SK-N-MC (cell line): Measurements from ENCODE around the gene KCNH2.

Experiments
- EZH2 ChIP-seq: fragments of 200-600 bp; sonication (generic); IDR thresholded peaks from one replicate; pipeline ENCODE4 v1.6.1; 2017; ENCODE audit warnings: antibody characterized with exemption
- POLR2AphosphoS5 ChIP-seq: IDR thresholded peaks from 2 replicates; pipeline ENCODE4 v1.6.1; 2012; ENCODE audit warnings: mild to moderate bottlenecking, low read depth, low read length, borderline replicate concordance

DNA sequence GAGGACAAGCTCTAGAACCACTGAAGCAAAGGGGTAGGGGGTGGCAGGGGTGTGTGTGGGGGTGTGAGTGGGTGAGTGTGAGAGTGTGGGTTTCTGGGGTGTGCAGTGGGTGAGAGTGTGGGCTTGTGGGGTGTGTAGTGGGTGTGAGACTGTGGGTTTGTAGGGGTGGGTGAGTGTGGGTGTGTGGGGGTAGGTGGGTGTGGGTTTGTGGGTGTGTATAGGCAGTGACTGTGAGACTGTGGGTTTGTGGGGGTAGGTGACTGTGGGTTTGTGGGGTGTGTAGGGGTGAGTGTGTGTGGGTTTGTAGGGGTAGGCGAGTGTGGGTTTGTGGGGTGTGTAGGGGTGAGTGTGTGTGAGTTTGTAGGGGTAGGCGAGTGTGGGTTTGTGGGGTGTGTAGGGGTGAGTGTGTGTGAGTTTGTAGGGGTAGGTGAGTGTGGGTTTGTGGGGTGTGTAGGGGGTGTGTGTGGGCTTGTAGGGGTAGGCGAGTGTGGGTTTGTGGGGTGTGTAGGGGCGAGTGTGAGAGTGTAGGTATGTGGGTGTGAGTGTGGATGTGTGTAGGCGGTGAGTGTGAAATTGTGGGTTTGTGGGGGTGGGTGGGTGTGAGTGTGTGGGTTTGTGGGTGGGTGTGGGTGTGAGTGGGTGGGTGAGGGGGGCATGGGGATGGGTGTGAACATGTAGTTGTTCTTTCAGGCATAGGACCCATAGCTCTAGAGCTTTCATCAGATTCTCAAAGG lies 21.5 kb upstream of the KCNH2 start:
- TF ChIP-seq EZH2 (no peak), POLR2AphosphoS5 (no peak)
